Endothelial cell of umbilical vein (primary cell): ENCODE results near the gene PKMYT1. TPM values are rescaled to one million over a fixed set of nuclear protein-coding genes. Genes with fewer than 3 reads are reported as not detected.
A peak's percentile ranks its signal among the peaks of the same experiment; 100 is the strongest.

Source experiments
- BruUV-seq: library from RNA; stranded (reverse); fragments of 400-500 nt; replicated peaks from 2 replicates; lab custom pipeline; 2021; lab: Mats Ljungman, UMichigan
- CTCF ChIA-PET: fragments of 300-600, 350-600 bp; sonication (Branson Sonifier 250); formaldehyde crosslinking; loops from one replicate; lab custom pipeline; 2021; ENCODE audit warnings: antibody characterized with exemption, inconsistent platforms; lab: Charles Lee
- POLR2A ChIA-PET: fragments of 300-600, 350-600 bp; sonication (Branson Sonifier 250); formaldehyde crosslinking; loops from one replicate; lab custom pipeline; 2021; ENCODE audit warnings: antibody characterized with exemption, inconsistent platforms; lab: Charles Lee
- DNase-seq: peaks from one replicate; pipeline ENCODE4 v3.0.0-alpha.2; 2011; ENCODE audit warnings: low read depth, low spot score
- FAIRE-seq: peaks from 2 replicates; lab custom pipeline; 2011; peaks lifted over from hg19 to GRCh38; lab: Jason Lieb, UNC
- H2AFZ ChIP-seq: 2 replicates; pipeline ENCODE4 v1.6.0; 2012; ENCODE audit warnings: low read depth, low read length, control low read depth, inconsistent platforms
- H3K27ac ChIP-seq: 2 replicates; pipeline ENCODE4 v1.5.1; 2011; ENCODE audit warnings: low read depth, mild to moderate bottlenecking, control low read depth, low read length, moderate library complexity; ENCODE audit not compliant: insufficient read depth
- H3K27me3 ChIP-seq, 2 experiments: 2 replicates each; pipeline versions ENCODE4 v1.6.0 to v1.6.1; 2011; ENCODE audit warnings: low read length in 2 of 2, mixed read lengths in 1 of 2; ENCODE audit not compliant: control insufficient read depth in 2 of 2, insufficient read depth in 2 of 2
- H3K36me3 ChIP-seq, 2 experiments: 2 replicates in 1 of 2; 3 replicates in 1 of 2; pipeline ENCODE4 v1.5.1; 2011; ENCODE audit warnings: low read length in 2 of 2, mild to moderate bottlenecking in 1 of 2, moderate library complexity in 1 of 2; ENCODE audit not compliant: control insufficient read depth in 2 of 2, insufficient read depth in 2 of 2; ENCODE audit errors: extremely low read depth in 1 of 2
- H3K4me1 ChIP-seq: 3 replicates; pipeline ENCODE4 v1.5.1; 2011; ENCODE audit warnings: mild to moderate bottlenecking, low read length; ENCODE audit not compliant: control insufficient read depth, insufficient read depth; ENCODE audit errors: extremely low read depth
- H3K4me2 ChIP-seq: 2 replicates; pipeline ENCODE4 v1.6.1; 2011; ENCODE audit warnings: low read length, control low read depth, mixed read lengths; ENCODE audit not compliant: insufficient read depth
- H3K4me3 ChIP-seq, 3 experiments: fragments of 200-600 bp in 1 of 3; sonication (generic), shearing (Covaris generic) in 1 of 3; replicated peaks in 1 of 3; 2 replicates each; pipeline ENCODE4 v1.5.1; 2011 to 2016; ENCODE audit warnings: control low read depth in 3 of 3, low read length in 3 of 3, mild to moderate bottlenecking in 2 of 3, inconsistent platforms in 1 of 3, low read depth in 1 of 3, moderate library complexity in 1 of 3; ENCODE audit not compliant: insufficient read depth in 1 of 3
- H3K79me2 ChIP-seq: 2 replicates; pipeline ENCODE4 v1.6.0; 2012; ENCODE audit warnings: low read length, inconsistent platforms; ENCODE audit not compliant: control insufficient read depth, insufficient read depth
- H3K9ac ChIP-seq: replicated peaks from 2 replicates; pipeline ENCODE3; 2011; ENCODE audit warnings: low read length, control low read depth; ENCODE audit not compliant: insufficient read depth; ENCODE audit errors: extremely low read depth
- H3K9me1 ChIP-seq: replicated peaks from 3 replicates; pipeline ENCODE4 v1.6.0; 2011; ENCODE audit warnings: mild to moderate bottlenecking, low read length; ENCODE audit not compliant: control insufficient read depth, insufficient read depth; ENCODE audit errors: extremely low read depth
- H3K9me3 ChIP-seq: replicated peaks from 2 replicates; pipeline ENCODE4 v1.5.1; 2012; ENCODE audit warnings: low read length, inconsistent platforms; ENCODE audit not compliant: control insufficient read depth, insufficient read depth
- H4K20me1 ChIP-seq: replicated peaks from 2 replicates; pipeline ENCODE3; 2011; ENCODE audit warnings: mild to moderate bottlenecking, low read length; ENCODE audit not compliant: control insufficient read depth, insufficient read depth; ENCODE audit errors: extremely low read depth
- CTCF ChIP-seq, 2 donors: IDR thresholded peaks; 1 replicate in 1 of 2; 2 replicates in 1 of 2; pipeline ENCODE4 v1.5.1; 2011; ENCODE audit warnings: low read length in 2 of 2, mild to moderate bottlenecking in 2 of 2, moderate library complexity in 2 of 2, control low read depth in 1 of 2, inconsistent platforms in 1 of 2, low read depth in 1 of 2; ENCODE audit not compliant: insufficient read depth in 1 of 2; ENCODE audit errors: extremely low read depth in 1 of 2
- GATA2 ChIP-seq: IDR thresholded peaks from 2 replicates; pipeline ENCODE4 v1.7.0; 2011; ENCODE audit warnings: low read depth, mild to moderate bottlenecking, moderate library complexity, mixed read lengths, low read length; ENCODE audit not compliant: insufficient read length, insufficient read depth
- MAX ChIP-seq: IDR thresholded peaks from 2 replicates; pipeline ENCODE4 v1.6.1; 2011; ENCODE audit not compliant: insufficient read depth, insufficient read length
- POLR2A ChIP-seq: IDR thresholded peaks from 2 replicates; pipeline ENCODE4 v1.6.1; 2012; ENCODE audit warnings: low read depth, mild to moderate bottlenecking, control low read depth, low read length
- POLR2AphosphoS5 ChIP-seq: IDR thresholded peaks from 2 replicates; pipeline ENCODE4 v1.6.1; 2012; ENCODE audit warnings: low read depth, mild to moderate bottlenecking, control low read depth, low read length, moderate library complexity; ENCODE audit not compliant: insufficient read depth
- dilution Hi-C: fragments of 300-500 bp; cut with MboI; formaldehyde crosslinking; loops from one replicate; pipeline ENCODE4 v1.15.0; 2019; ENCODE audit warnings: low sequenced_read_pairs; ENCODE audit not compliant: extremely low pct_ligation_motif_present
- intact Hi-C: fragments of 100-400 bp; cut with micrococcal nuclease; formaldehyde crosslinking; loops from one replicate; pipeline ENCODE4 v1.10.0; 2022
- polyA plus RNA-seq, 4 experiments: library from polyadenylated mRNA; depleted of rRNA in 3 of 4; stranded (reverse) in 3 of 4; unstranded in 1 of 4; fragments of >200 nt; gene quantifications; 2 replicates each; pipeline versions ENCODE4 v1.2.1 to v1.2.3, GENCODE V29; 2011 to 2012; ENCODE audit warnings: missing spikeins in 1 of 4
- total RNA-seq: library from RNA; stranded (reverse); gene quantifications from 2 replicates; pipeline ENCODE4 v1.2.3, GENCODE V29; 2021

PKMYT1 gene
- total and polyA plus RNA-seq, 2 donors (not counting 3 experiments of a cell fraction or from before 2014, with no cell fraction given), result 26.1 to 48.5 TPM

GRCh38 chr16:3023415-3023668 lies 43.1 kb upstream of the PKMYT1 start:
- FAIRE-seq, result no peak

GRCh38 chr16:3022684-3023414 lies 42.6 kb upstream of the PKMYT1 start:
- ChIA-PET POLR2A (no interaction called here), CTCF (interaction anchor here (1.4 to 6.1 kb wide), 5 partner anchors 8 to 107 kb away, joined by 4 to 52 read pairs (median 9); no protein-coding TSS in a partner anchor)
- Histone ChIP-seq H3K27ac (peak overlapping the region; percentile 98), H3K4me1 (peaks cover 18% of the 10 kb centered on the region), H3K27me3 (no peaks in the 10 kb centered on the region), H3K79me2 (peaks cover 2% of the 10 kb centered on the region), H3K9ac (peak overlapping the region; percentile 90), H3K9me1 (no peaks in the 10 kb centered on the region), H2AFZ (no peak overlapping the region), H4K20me1 (no peaks in the 10 kb centered on the region), H3K4me2 (peak overlapping the region; percentile 83), H3K4me3 (peak overlapping the region in 2 of 3 experiments; percentile 53 to 61), H3K9me3 (no peaks in the 10 kb centered on the region), H3K36me3 (peaks cover 0 to 9% of the 10 kb centered on the region in 2 experiments)
- BruUV-seq, result no TSS peak
- peak; percentile 16 for DNase-seq
- intact Hi-C loops (no loop called here), dilution Hi-C loops (no loop called here)
- FAIRE-seq, result peak; percentile 78
- TF ChIP-seq MAX (no peak), GATA2 (no peak), POLR2A (peak; percentile 87), CTCF (IDR thresholded peaks at IDR 0.05; ENCODE audit: extremely low read depth in 1 of 2, insufficient read depth in 1 of 2, low read depth in 1 of 2, low read length in 2 of 2) (no peak), POLR2AphosphoS5 (peak; percentile 43)

More at GRCh38 chr16:3023415-3023668, 43.1 kb upstream of the PKMYT1 start:
- Histone ChIP-seq H2AFZ (no peak overlapping the region), H3K79me2 (peaks cover 2% of the 10 kb centered on the region), H3K36me3 (peaks cover 0 to 9% of the 10 kb centered on the region in 2 experiments), H3K27me3 (no peaks in the 10 kb centered on the region), H3K9me3 (no peaks in the 10 kb centered on the region), H3K9ac (peak overlapping the region; percentile 47), H3K4me1 (peaks cover 18% of the 10 kb centered on the region), H3K27ac (peak overlapping the region; percentile 98), H4K20me1 (no peaks in the 10 kb centered on the region), H3K9me1 (no peaks in the 10 kb centered on the region), H3K4me3 (peak overlapping the region in 2 of 3 experiments; percentile 1 to 61), H3K4me2 (peak overlapping the region; percentile 83)
- no peak for TF ChIP-seq GATA2
- TF ChIP-seq POLR2A, result peak; percentile 54
- ChIA-PET CTCF (interaction anchor here (1.4 to 6.1 kb wide), 3 partner anchors 7 to 79 kb away, joined by 4 to 52 read pairs (median 9); no protein-coding TSS in a partner anchor), POLR2A (no interaction called here)
- intact Hi-C loops, result no loop called here
- no peak for DNase-seq
- no TSS peak for BruUV-seq
- dilution Hi-C loops, result no loop called here
